Measurements from ENCODE around the gene ATP6V1G3. TPM values are rescaled to one million over a fixed set of nuclear protein-coding genes. Genes with fewer than 3 reads are reported as not detected.

The ATP6V1G3 gene
- total and polyA plus RNA-seq, 9 of the 15 experiments (the other 6 are each of a cell fraction or from before 2014, with no cell fraction given): 0.32 TPM; not detected in 8

DNA sequence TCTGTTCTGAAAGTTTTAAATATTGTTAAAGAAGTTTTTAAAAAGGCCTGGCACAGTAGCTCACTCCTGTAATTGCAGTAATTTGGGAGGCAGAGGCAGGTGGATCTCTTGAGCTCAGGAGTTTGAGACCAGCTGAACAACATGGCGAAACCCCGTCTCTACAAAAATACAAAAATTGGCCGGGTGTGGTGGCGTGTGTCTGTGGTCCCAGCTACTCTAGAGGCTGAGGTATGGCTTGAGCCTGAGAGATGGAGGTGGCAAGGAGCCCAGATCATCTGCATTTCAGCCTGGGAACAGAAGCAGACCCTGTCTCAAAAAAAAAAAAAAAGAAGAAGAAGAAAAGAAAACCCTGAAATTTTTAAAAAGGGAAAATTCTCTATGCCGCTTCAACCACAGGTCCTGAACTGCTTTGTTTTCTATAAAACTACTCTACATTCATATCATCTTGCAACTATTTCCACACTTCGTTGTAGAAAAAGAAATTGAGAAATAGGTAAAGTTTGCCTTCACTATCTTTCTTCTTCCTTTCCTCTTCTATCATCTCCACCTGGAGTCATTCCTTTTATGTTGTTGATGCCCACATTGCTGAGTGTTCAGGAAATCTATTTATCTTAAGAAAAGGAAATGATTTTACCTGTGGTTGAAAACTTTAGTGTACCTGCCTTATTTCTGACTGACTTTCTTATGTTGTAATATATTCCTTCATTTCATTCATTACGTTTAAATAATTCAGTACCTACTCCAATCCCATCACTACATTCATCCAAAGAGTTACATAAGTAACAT, 1.7 kb downstream of the ATP6V1G3 start:
- WGBS (ENCODE audit: insufficient coverage, low coverage, missing lambda C conversion rate): 32% methylated on average over 7 of the region's 7 CpGs
- Histone ChIP-seq H3K27me3 (ENCODE audit: control insufficient read depth in 2 of 2, insufficient read depth in 2 of 2, low read length in 2 of 2) (no peaks in the 10 kb centered on the region), H3K27ac (ENCODE audit: extremely low read depth, low read depth, low read length) (no peak overlapping the region), H3K4me1 (replicated peaks in 1 of 2; ENCODE audit: control insufficient read depth in 2 of 2, insufficient read depth in 2 of 2, low read length in 2 of 2) (no peaks in the 10 kb centered on the region), H3K9me3 (replicated peaks; ENCODE audit: control insufficient read depth, insufficient read depth, low read depth, low read length) (no peaks in the 10 kb centered on the region), H3K9ac (ENCODE audit: insufficient read depth in 1 of 2, low read depth in 2 of 2, low read length in 2 of 2) (no peak overlapping the region), H3K4me3 (no peak overlapping the region), H3K36me3 (ENCODE audit: control insufficient read depth, insufficient read depth, low read length) (no peaks in the 10 kb centered on the region), H2AFZ (ENCODE audit: low read depth, low read length) (0 out of 2 replicates have a peak overlapping the region, but pooled peaks have one; percentile 29), H3K4me2 (ENCODE audit: insufficient read depth, low read length) (no peak overlapping the region), H3K9me1 (ENCODE audit: control insufficient read depth, insufficient read depth, low read length) (no peaks in the 10 kb centered on the region), H3K79me2 (ENCODE audit: control insufficient read depth, insufficient read depth, low read length) (no peaks in the 10 kb centered on the region), H4K20me1 (replicated peaks; ENCODE audit: control insufficient read depth, insufficient read depth, low read length) (no peaks in the 10 kb centered on the region)
- ChIA-PET CTCF (ENCODE audit: low intra/inter-chr PET ratio) (no interaction called here), POLR2A (no interaction called here)
- DNase-seq (ENCODE audit: extremely low read depth in 1 of 4, low spot score in 3 of 4): no peak
- no TSS peak for BruUV-seq (replicated peaks)
- in situ Hi-C loops (cut with MboI) (no loop called here), intact Hi-C loops (cut with micrococcal nuclease) (no loop called here)
- TF ChIP-seq HLTF (IDR thresholded peaks at IDR 0.05): no peak
- TF ChIP-seq ZNF239 (CRISPR knock-in tag; IDR thresholded peaks at IDR 0.05): no peak
- TF ChIP-seq FOXA1 (IDR thresholded peaks at IDR 0.05; ENCODE audit: borderline replicate concordance): no peak
- TF ChIP-seq ZEB2 (IDR thresholded peaks at IDR 0.05): no peak
- TF ChIP-seq GABPB1 (CRISPR knock-in tag; IDR thresholded peaks at IDR 0.05): no peak
- TF ChIP-seq POLR2G (IDR thresholded peaks at IDR 0.05; ENCODE audit: low read depth, low read length): no peak
- TF ChIP-seq GATA2 (CRISPR knock-in tag; IDR thresholded peaks at IDR 0.05): no peak
- no peak for FAIRE-seq
- ATAC-seq: no peak

DNA sequence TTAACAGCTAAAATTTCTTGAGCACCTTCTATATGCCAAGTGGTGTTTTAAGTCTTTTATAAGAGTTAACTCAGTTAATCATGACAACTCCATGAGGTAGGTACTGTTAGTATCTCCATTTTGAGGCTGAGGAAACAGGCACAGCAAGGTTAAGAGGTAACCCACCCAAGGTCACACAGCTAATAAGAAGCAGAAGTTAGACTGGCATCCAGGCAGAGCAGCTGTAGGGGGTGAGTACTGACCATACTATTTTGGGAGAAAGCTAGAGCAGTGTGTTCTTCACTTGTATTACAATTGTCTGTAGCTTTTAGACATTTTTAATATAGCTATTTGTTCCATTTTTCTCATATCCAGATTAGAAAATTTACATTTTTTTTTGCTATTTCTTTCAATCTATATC, 4.8 kb downstream of the ATP6V1G3 start:
- H3K36me3 ChIP-seq (ENCODE audit: control insufficient read depth, insufficient read depth, low read length): no peaks in the 10 kb centered on the region
- no peak overlapping the region for H3K9ac ChIP-seq (ENCODE audit: insufficient read depth in 1 of 2, low read depth in 2 of 2, low read length in 2 of 2)
- H3K4me3 ChIP-seq: no peak overlapping the region
- H3K9me3 ChIP-seq (replicated peaks; ENCODE audit: control insufficient read depth, insufficient read depth, low read depth, low read length): no peaks in the 10 kb centered on the region
- ChIA-PET CTCF (ENCODE audit: low intra/inter-chr PET ratio) (no interaction called here), POLR2A (interaction anchor here (0.8 kb wide), 1 partner anchor 19 kb away, joined by 3 read pairs; no protein-coding TSS in a partner anchor)
- H3K27me3 ChIP-seq (ENCODE audit: control insufficient read depth in 2 of 2, insufficient read depth in 2 of 2, low read length in 2 of 2): no peaks in the 10 kb centered on the region
- no peak for ATAC-seq
- in situ Hi-C loops (cut with MboI) (no loop called here), intact Hi-C loops (cut with micrococcal nuclease) (no loop called here)
- FAIRE-seq: no peak
- H3K4me1 ChIP-seq (replicated peaks in 1 of 2; ENCODE audit: control insufficient read depth in 2 of 2, insufficient read depth in 2 of 2, low read length in 2 of 2): no peaks in the 10 kb centered on the region
- H4K20me1 ChIP-seq (replicated peaks; ENCODE audit: control insufficient read depth, insufficient read depth, low read length): no peaks in the 10 kb centered on the region
- H3K27ac ChIP-seq (ENCODE audit: extremely low read depth, low read depth, low read length): no peak overlapping the region
- H2AFZ ChIP-seq (ENCODE audit: low read depth, low read length): no peak overlapping the region
- no peaks in the 10 kb centered on the region for H3K9me1 ChIP-seq (ENCODE audit: control insufficient read depth, insufficient read depth, low read length)
- BruUV-seq (replicated peaks): no TSS peak
- H3K79me2 ChIP-seq (ENCODE audit: control insufficient read depth, insufficient read depth, low read length): no peaks in the 10 kb centered on the region
- no peak overlapping the region for H3K4me2 ChIP-seq (ENCODE audit: insufficient read depth, low read length)
- DNase-seq (ENCODE audit: extremely low read depth in 1 of 4, low spot score in 3 of 4): no peak
- TF ChIP-seq ZNF75A (CRISPR knock-in tag; IDR thresholded peaks at IDR 0.05) (no peak), U2AF2 (optimal IDR thresholded peaks at IDR 0.05; ENCODE audit: low read depth, low read length) (no peak), ZZZ3 (IDR thresholded peaks at IDR 0.05) (no peak), ZBTB1 (CRISPR knock-in tag; IDR thresholded peaks at IDR 0.05; ENCODE audit: borderline replicate concordance, low read depth) (no peak)
- TF ChIP-seq, protein P1, sequence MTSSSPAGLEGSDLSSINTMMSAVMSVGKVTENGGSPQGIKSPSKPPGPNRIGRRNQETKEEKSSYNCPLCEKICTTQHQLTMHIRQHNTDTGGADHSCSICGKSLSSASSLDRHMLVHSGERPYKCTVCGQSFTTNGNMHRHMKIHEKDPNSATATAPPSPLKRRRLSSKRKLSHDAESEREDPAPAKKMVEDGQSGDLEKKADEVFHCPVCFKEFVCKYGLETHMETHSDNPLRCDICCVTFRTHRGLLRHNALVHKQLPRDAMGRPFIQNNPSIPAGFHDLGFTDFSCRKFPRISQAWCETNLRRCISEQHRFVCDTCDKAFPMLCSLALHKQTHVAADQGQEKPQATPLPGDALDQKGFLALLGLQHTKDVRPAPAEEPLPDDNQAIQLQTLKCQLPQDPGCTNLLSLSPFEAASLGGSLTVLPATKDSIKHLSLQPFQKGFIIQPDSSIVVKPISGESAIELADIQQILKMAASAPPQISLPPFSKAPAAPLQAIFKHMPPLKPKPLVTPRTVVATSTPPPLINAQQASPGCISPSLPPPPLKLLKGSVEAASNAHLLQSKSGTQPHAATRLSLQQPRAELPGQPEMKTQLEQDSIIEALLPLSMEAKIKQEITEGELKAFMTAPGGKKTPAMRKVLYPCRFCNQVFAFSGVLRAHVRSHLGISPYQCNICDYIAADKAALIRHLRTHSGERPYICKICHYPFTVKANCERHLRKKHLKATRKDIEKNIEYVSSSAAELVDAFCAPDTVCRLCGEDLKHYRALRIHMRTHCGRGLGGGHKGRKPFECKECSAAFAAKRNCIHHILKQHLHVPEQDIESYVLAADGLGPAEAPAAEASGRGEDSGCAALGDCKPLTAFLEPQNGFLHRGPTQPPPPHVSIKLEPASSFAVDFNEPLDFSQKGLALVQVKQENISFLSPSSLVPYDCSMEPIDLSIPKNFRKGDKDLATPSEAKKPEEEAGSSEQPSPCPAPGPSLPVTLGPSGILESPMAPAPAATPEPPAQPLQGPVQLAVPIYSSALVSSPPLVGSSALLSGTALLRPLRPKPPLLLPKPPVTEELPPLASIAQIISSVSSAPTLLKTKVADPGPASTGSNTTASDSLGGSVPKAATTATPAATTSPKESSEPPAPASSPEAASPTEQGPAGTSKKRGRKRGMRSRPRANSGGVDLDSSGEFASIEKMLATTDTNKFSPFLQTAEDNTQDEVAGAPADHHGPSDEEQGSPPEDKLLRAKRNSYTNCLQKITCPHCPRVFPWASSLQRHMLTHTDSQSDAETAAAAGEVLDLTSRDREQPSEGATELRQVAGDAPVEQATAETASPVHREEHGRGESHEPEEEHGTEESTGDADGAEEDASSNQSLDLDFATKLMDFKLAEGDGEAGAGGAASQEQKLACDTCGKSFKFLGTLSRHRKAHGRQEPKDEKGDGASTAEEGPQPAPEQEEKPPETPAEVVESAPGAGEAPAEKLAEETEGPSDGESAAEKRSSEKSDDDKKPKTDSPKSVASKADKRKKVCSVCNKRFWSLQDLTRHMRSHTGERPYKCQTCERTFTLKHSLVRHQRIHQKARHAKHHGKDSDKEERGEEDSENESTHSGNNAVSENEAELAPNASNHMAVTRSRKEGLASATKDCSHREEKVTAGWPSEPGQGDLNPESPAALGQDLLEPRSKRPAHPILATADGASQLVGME (CRISPR knock-in tag; IDR thresholded peaks at IDR 0.05): no peak

All from K562 (cell line).